Endothelial cell (in vitro differentiated cells): ENCODE measurements around the gene DENND2A. TPM values are rescaled to one million over a fixed set of nuclear protein-coding genes. Genes with fewer than 3 reads are reported as not detected.
"Not testable (repeated sequence)": the region's sequence is repeated elsewhere in the genome, so short reads cannot be mapped to it uniquely, and the experiment has no call there.

Experiments
- DNase-seq: peaks from one replicate; pipeline ENCODE4 v3.0.0; 2021; ENCODE audit warnings: low spot score
- H3K27ac Mint-ChIP-seq: one replicate; pipeline ENCODE4 v1.8.0; 2021; ENCODE audit warnings: mixed read lengths, inconsistent platforms; ENCODE audit not compliant: unreplicated experiment
- H3K27me3 Mint-ChIP-seq: one replicate; pipeline ENCODE4 v1.8.0; 2021; ENCODE audit warnings: mild to moderate bottlenecking, moderate library complexity, mixed read lengths, inconsistent platforms; ENCODE audit not compliant: unreplicated experiment
- H3K36me3 Mint-ChIP-seq: one replicate; pipeline ENCODE4 v1.8.0; 2021; ENCODE audit warnings: mild to moderate bottlenecking, low read depth, mixed read lengths, inconsistent platforms; ENCODE audit not compliant: unreplicated experiment
- H3K4me1 Mint-ChIP-seq: one replicate; pipeline ENCODE4 v1.8.0; 2021; ENCODE audit warnings: mild to moderate bottlenecking, mixed read lengths, inconsistent platforms; ENCODE audit not compliant: unreplicated experiment
- H3K4me3 Mint-ChIP-seq: one replicate; pipeline ENCODE4 v1.8.0; 2021; ENCODE audit warnings: mild to moderate bottlenecking, mixed read lengths, inconsistent platforms; ENCODE audit not compliant: unreplicated experiment
- H3K9me3 Mint-ChIP-seq: one replicate; pipeline ENCODE4 v1.8.0; 2021; ENCODE audit warnings: mixed read lengths, inconsistent platforms; ENCODE audit not compliant: unreplicated experiment
- total RNA-seq: library from RNA; stranded (reverse); fragmentation: NEBNext Ultra II Directional; extraction: Animal tissue kit (Norgen Biotek cat#: 25700); gene quantifications from one replicate; pipeline ENCODE4 v1.2.1, GENCODE V29; 2021; ENCODE audit not compliant: unreplicated experiment
- TF ChIP-seq, protein P1 (sequence below): fragments of 200-600 bp; sonication (generic); IDR thresholded peaks from one replicate; pipeline ENCODE4 v1.5.0; 2021; ENCODE audit warnings: antibody characterized with exemption; ENCODE audit not compliant: unreplicated experiment

Gene DENND2A
- total RNA-seq, 1 donor from 2014 or later, result 41.0 TPM

DNA sequence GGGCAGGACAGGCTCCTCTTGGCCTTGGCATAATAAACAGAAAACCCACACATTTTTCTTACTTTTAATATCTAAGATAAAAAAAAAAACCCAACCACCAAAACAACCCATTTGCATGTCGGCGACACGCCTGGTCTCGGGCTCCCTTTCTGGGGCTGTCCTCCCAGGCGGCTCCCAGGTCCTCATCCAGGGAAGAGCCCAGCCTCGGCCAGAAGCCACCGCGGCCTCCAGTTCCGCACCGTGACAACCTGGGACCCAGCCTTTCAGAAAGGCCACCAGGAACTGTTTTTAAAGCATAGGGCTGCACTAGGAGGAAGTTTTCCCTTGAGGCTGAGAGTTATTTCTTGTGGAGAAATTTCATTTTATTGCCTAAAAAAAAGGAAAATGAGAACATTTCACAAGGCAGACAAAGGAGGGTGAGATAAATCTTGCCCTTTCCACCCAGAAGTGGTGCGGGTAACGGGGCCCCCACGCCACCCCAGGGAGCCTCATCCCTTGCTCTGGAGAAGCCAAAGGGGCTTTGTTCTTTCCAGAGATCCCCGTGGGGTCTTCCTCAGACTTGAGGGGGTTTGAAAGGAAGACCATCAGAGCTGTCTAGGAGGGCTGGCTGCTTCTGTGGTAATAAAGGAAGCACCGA is 122.1 kb downstream of the DENND2A start:
- no peaks in the 10 kb centered on the region for H3K4me1 Mint-ChIP-seq
- no peaks in the 10 kb centered on the region for H3K36me3 Mint-ChIP-seq
- H3K27ac Mint-ChIP-seq, result no peak overlapping the region
- H3K4me3 Mint-ChIP-seq, result no peak overlapping the region
- TF ChIP-seq, protein P1, sequence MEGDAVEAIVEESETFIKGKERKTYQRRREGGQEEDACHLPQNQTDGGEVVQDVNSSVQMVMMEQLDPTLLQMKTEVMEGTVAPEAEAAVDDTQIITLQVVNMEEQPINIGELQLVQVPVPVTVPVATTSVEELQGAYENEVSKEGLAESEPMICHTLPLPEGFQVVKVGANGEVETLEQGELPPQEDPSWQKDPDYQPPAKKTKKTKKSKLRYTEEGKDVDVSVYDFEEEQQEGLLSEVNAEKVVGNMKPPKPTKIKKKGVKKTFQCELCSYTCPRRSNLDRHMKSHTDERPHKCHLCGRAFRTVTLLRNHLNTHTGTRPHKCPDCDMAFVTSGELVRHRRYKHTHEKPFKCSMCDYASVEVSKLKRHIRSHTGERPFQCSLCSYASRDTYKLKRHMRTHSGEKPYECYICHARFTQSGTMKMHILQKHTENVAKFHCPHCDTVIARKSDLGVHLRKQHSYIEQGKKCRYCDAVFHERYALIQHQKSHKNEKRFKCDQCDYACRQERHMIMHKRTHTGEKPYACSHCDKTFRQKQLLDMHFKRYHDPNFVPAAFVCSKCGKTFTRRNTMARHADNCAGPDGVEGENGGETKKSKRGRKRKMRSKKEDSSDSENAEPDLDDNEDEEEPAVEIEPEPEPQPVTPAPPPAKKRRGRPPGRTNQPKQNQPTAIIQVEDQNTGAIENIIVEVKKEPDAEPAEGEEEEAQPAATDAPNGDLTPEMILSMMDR, result no peak
- DNase-seq, result no peak
- peaks cover 5% of the 10 kb centered on the region for H3K27me3 Mint-ChIP-seq
- no peaks in the 10 kb centered on the region for H3K9me3 Mint-ChIP-seq

DNA sequence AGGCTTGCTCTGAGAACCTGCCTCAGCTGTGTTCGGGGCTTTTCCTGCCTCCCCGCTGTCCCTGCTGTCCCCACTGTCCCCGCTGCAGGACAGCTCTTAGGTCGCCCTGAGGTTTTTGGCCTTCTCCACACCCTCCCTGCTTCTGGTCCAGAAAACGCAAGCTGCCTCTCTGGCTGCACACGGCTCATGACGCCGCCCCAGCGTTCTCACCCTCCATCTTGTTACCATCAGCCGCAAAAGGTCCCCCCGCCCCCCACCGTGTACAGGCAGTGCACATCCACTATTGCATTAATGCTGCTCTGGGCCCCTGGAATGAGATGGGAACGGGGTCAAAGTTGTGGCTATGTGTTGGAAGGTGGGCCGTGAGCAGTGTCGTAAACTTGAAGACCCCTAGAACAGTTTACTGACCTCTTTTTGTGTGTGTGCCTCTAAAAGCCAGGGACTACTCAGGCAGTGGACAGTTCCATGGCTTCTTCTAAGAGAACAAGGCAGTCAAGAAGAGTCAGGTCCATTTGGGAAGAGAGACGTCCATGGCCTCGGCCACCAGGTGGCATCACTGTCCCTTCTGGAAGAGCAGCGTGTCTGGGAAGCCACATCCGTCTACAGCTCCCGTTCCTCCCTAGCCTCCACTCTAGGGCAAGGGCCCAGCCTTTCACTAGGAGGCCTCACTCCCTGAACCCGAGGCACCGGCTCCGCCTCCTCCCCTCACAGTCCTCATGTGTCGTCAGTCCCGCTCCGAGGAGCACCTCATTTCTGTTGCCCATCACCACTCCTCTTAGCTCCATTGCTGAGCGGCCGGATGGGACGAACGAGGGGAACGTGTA is 122.9 kb downstream of the DENND2A start:
- Mint-ChIP-seq H3K27me3 (peaks cover 3% of the 10 kb centered on the region), H3K27ac (no peak overlapping the region), H3K9me3 (no peaks in the 10 kb centered on the region), H3K4me3 (peak overlapping the region; percentile 0), H3K4me1 (no peaks in the 10 kb centered on the region), H3K36me3 (no peaks in the 10 kb centered on the region)
- TF ChIP-seq, protein P1, result peak; percentile 61
- DNase-seq, result peak; percentile 89

DNA sequence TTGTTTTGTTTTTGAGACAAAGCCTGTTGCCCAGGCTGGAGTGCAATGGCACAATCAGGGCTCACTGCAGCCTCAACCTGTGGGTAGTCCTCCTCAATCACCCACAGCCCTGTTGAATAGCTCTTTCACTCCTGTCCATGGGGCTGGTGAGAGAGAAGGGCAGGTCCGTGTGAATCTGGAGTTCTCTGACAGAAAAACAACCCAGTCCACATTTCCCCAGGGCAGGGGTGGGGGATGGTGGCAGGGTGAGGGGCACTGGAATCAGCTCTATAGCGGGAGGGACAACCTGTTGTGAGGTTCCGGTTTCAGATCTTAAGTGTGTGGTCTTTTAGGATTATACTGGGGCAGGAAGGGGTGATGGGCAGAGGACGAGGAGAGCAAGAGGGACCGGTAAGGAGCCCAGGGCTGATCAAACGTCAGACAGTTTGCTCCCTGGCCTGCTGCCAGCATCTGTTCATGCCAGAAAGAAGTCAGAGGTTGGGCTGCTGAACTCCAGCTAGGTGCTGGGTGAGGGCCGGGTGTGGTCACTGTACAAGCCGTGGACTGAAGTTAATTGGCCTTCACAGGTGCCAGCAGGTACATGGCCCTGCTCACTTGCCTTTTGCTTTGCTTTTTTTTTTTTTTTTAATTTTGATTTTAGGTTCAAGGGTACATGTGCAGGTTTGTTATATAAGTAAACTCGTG is 128.2 kb downstream of the DENND2A start:
- Mint-ChIP-seq H3K27ac (no peak overlapping the region), H3K36me3 (no peaks in the 10 kb centered on the region), H3K4me1 (no peaks in the 10 kb centered on the region), H3K9me3 (no peaks in the 10 kb centered on the region), H3K4me3 (no peak overlapping the region), H3K27me3 (no peaks in the 10 kb centered on the region)
- DNase-seq, result no peak
- TF ChIP-seq, protein P1, result no peak

DNA sequence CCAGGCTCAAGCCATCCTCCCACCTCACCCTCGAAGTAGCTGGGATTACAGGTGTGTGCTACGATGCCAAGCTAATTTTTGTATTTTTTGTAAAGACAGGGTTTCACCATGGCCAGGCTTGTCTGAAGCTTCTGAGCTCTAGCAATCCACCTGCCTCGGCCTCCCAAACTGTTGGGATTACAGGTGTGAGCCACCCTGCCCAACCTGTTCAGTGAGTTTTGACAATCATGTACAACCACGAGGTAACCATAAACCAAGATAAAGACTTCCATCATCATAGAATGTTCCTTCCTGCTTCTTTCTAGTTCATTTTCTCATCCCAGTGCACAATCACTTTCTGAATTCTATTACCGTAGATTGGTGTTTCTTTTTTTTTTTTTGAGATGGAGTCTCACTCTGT is 130.8 kb downstream of the DENND2A start:
- no peak for DNase-seq
- TF ChIP-seq, protein P1, result no peak
- Mint-ChIP-seq H3K9me3 (no peaks in the 10 kb centered on the region), H3K4me3 (no peak overlapping the region), H3K27me3 (peaks cover 3% of the 10 kb centered on the region), H3K36me3 (no peaks in the 10 kb centered on the region), H3K27ac (no peak overlapping the region), H3K4me1 (no peaks in the 10 kb centered on the region)

DNA sequence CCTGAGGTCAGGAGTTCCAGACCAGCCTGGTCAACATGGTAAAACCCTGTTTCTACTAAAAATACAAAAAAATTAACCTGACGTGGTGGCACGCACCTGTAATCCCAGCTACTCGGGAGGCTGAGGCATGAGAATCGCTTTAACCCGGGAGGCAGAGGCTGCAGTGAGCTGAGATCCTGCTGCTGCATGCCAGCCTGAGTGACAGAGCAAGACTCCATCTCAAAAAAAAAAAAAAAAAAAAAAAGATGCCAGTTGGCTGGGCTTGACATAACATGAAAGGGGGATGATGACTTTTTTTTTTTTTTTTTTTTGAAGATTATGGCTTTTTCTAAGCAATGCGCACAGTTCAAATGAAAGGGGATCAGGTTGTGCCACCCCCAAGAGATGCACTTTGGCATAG is 133.1 kb downstream of the DENND2A start:
- H3K27me3 Mint-ChIP-seq, H3K4me3 Mint-ChIP-seq, H3K36me3 Mint-ChIP-seq, DNase-seq, H3K27ac Mint-ChIP-seq, H3K9me3 Mint-ChIP-seq, H3K4me1 Mint-ChIP-seq: not testable (repeated sequence)
